Measurements from ENCODE around the gene DYSF. TPM values are rescaled to one million over a fixed set of nuclear protein-coding genes. Genes with fewer than 3 reads are reported as not detected.

DYSF gene
- total RNA-seq, 1 donor from 2014 or later, result 12.8 TPM

GRCh38 chr2:71530211-71530610, 76.8 kb downstream of the DYSF start:
- no peak for DNase-seq (ENCODE audit: low spot score)

GRCh38 chr2:71530641-71531332, 77.4 kb downstream of the DYSF start:
- DNase-seq (ENCODE audit: low spot score), result no peak

GRCh38 chr2:71531522-71532047, 78.2 kb downstream of the DYSF start:
- no peak for DNase-seq (ENCODE audit: low spot score)

- DNase-seq (ENCODE audit: low spot score), result no peak
Measured at GRCh38 chr2:71532327-71532726, 79.0 kb downstream of the DYSF start.

GRCh38 chr2:71534201-71534600, 80.8 kb downstream of the DYSF start:
- DNase-seq (ENCODE audit: low spot score), result no peak

GRCh38 chr2:71534826-71535225, 81.5 kb downstream of the DYSF start:
- no peak for DNase-seq (ENCODE audit: low spot score)

- DNase-seq (ENCODE audit: low spot score), result no peak
Measured at GRCh38 chr2:71535526-71535925, 82.2 kb downstream of the DYSF start.

GRCh38 chr2:71536226-71536671, 82.9 kb downstream of the DYSF start:
- DNase-seq (ENCODE audit: low spot score), result no peak

- no peak for DNase-seq (ENCODE audit: low spot score)
Measured at GRCh38 chr2:71538241-71538640, 84.9 kb downstream of the DYSF start.

- DNase-seq (ENCODE audit: low spot score), result no peak
Measured at GRCh38 chr2:71538656-71539265, 85.4 kb downstream of the DYSF start.

GRCh38 chr2:71540818-71541217, 87.5 kb downstream of the DYSF start:
- DNase-seq (ENCODE audit: low spot score), result no peak

GRCh38 chr2:71544919-71545571, 91.7 kb downstream of the DYSF start:
- DNase-seq (ENCODE audit: low spot score), result no peak

GRCh38 chr2:71545572-71546274, 92.4 kb downstream of the DYSF start:
- DNase-seq (ENCODE audit: low spot score), result peak; percentile 35

GRCh38 chr2:71546275-71546638, 92.9 kb downstream of the DYSF start:
- no peak for DNase-seq (ENCODE audit: low spot score)

GRCh38 chr2:71546777-71547281, 93.5 kb downstream of the DYSF start:
- DNase-seq (ENCODE audit: low spot score), result no peak

GRCh38 chr2:71547616-71548285, 94.4 kb downstream of the DYSF start:
- no peak for DNase-seq (ENCODE audit: low spot score)

GRCh38 chr2:71548646-71549425, 95.5 kb downstream of the DYSF start:
- peak; percentile 69 for DNase-seq (ENCODE audit: low spot score)

GRCh38 chr2:71550801-71551630, 97.7 kb downstream of the DYSF start:
- no peak for DNase-seq (ENCODE audit: low spot score)

- no peak for DNase-seq (ENCODE audit: low spot score)
Measured at GRCh38 chr2:71551631-71551915, 98.2 kb downstream of the DYSF start.

- no peak for DNase-seq (ENCODE audit: low spot score)
Measured at GRCh38 chr2:71552356-71552755, 99.0 kb downstream of the DYSF start.
